GM12878 (cell line): ENCODE data around the gene MSI2. TPM values are rescaled to one million over a fixed set of nuclear protein-coding genes. Genes with fewer than 3 reads are reported as not detected.

ENCODE experiments used
- ATAC-seq: fragments of 200-7000 bp; cut with Tn5 transposase; 3 replicates; pipeline ENCODE4 v1.9.1; 2020; ENCODE audit warnings: mild to moderate bottlenecking, moderate library complexity
- BruUV-seq: library from RNA; stranded (reverse); fragments of 400-500 nt; replicated peaks from 2 replicates; lab custom pipeline; 2021; lab: Mats Ljungman, UMichigan
- CTCF ChIA-PET: fragments of 300-600 bp; sonication (Branson Sonifier 250); formaldehyde crosslinking; extraction: SDS; loops from one replicate; lab custom pipeline; 2021; ENCODE audit warnings: inconsistent platforms; lab: Yijun Ruan, JAX
- POLR2A ChIA-PET: fragments of 350-600 bp; formaldehyde crosslinking; extraction: SDS; loops from one replicate; lab custom pipeline; 2021; ENCODE audit warnings: inconsistent platforms; lab: Charles Lee
- RAD21 ChIA-PET: fragments of 300-600 bp; sonication (Branson Sonifier 250); formaldehyde crosslinking; loops from one replicate; lab custom pipeline; 2023; ENCODE audit warnings: antibody characterized with exemption; ENCODE audit not compliant: unreplicated experiment; lab: Charles Lee
- SMC1A ChIA-PET: fragments of 300-600 bp; sonication (Branson Sonifier 250); formaldehyde crosslinking; loops from one replicate; lab custom pipeline; 2023; ENCODE audit not compliant: unreplicated experiment, uncharacterized antibody; lab: Charles Lee
- DNase-seq: peaks from one replicate; pipeline ENCODE4 v3.0.0-alpha.2; 2011; ENCODE audit warnings: low read depth, low spot score
- FAIRE-seq: peaks from 3 replicates; lab custom pipeline; 2011; peaks lifted over from hg19 to GRCh38; lab: Jason Lieb, UNC
- H2AFZ ChIP-seq: 2 replicates; pipeline ENCODE4 v1.6.0; 2011; ENCODE audit warnings: low read depth, low read length, control low read depth; ENCODE audit not compliant: control insufficient read depth
- H3K27ac ChIP-seq: 2 replicates; pipeline ENCODE4 v1.5.1; 2011; ENCODE audit warnings: control low read depth; ENCODE audit not compliant: control insufficient read depth, insufficient read depth
- H3K27me3 ChIP-seq, 2 experiments: replicated peaks in 1 of 2; 2 replicates each; pipeline versions ENCODE4 v1.6.0 to v1.6.1; 2011; ENCODE audit warnings: low read length in 1 of 2; ENCODE audit not compliant: control insufficient read depth in 2 of 2, insufficient read depth in 2 of 2
- H3K36me3 ChIP-seq, 2 experiments: 2 replicates each; pipeline ENCODE4 v1.5.1; 2011; ENCODE audit warnings: low read length in 1 of 2; ENCODE audit not compliant: control insufficient read depth in 2 of 2, insufficient read depth in 2 of 2
- H3K4me1 ChIP-seq: 2 replicates; pipeline ENCODE4 v1.6.1; 2011; ENCODE audit warnings: mild to moderate bottlenecking, low read length, moderate library complexity, mixed read lengths; ENCODE audit not compliant: control insufficient read depth, insufficient read depth
- H3K4me2 ChIP-seq: 2 replicates; pipeline ENCODE4 v1.6.0; 2011; ENCODE audit warnings: control low read depth; ENCODE audit not compliant: control insufficient read depth, insufficient read depth
- H3K4me3 ChIP-seq: fragments of 200-600 bp; sonication (generic); 2 replicates; pipeline ENCODE4 v1.5.1; 2016
- H3K79me2 ChIP-seq: 2 replicates; pipeline ENCODE4 v1.6.0; 2011; ENCODE audit warnings: low read length; ENCODE audit not compliant: control insufficient read depth, insufficient read depth
- H3K9ac ChIP-seq: 2 replicates; pipeline ENCODE4 v1.8.0; 2011; ENCODE audit warnings: low read length, control low read depth, mixed read lengths; ENCODE audit not compliant: control insufficient read depth, insufficient read depth
- H3K9me3 ChIP-seq: replicated peaks from 3 replicates; pipeline ENCODE4 v1.5.1; 2011; ENCODE audit warnings: mild to moderate bottlenecking, low read length; ENCODE audit not compliant: control insufficient read depth, insufficient read depth
- H4K20me1 ChIP-seq: 2 replicates; pipeline ENCODE4 v1.6.0; 2011; ENCODE audit not compliant: control insufficient read depth, insufficient read depth
- E2F8 ChIP-seq: fragments of 450-650 bp; IDR thresholded peaks from 2 replicates; pipeline ENCODE4 v1.6.1; 2018; ENCODE audit warnings: mild to moderate bottlenecking, low read depth, moderate library complexity; ENCODE audit not compliant: partially characterized antibody
- E4F1 ChIP-seq: fragments of 450-650 bp; IDR thresholded peaks from 2 replicates; pipeline ENCODE4 v1.6.1; 2018; ENCODE audit warnings: borderline replicate concordance, mild to moderate bottlenecking; ENCODE audit not compliant: partially characterized antibody
- ESRRA ChIP-seq: IDR thresholded peaks from 2 replicates; pipeline ENCODE4 v1.6.1; 2012; ENCODE audit warnings: mild to moderate bottlenecking, low read length, improper control_type of control experiment
- KDM1A ChIP-seq: fragments of 200-600 bp; sonication (generic); IDR thresholded peaks from 2 replicates; pipeline ENCODE4 v1.6.1; 2016; ENCODE audit warnings: borderline replicate concordance
- NBN ChIP-seq: fragments of 450-650 bp; IDR thresholded peaks from 2 replicates; pipeline ENCODE4 v1.6.1; 2016
- POLR2A ChIP-seq: IDR thresholded peaks from 2 replicates; pipeline ENCODE4 v1.6.1; 2011; ENCODE audit warnings: low read depth, mild to moderate bottlenecking, low read length
- WGBS: methylation state at CpG from one replicate; pipeline ENCODE4 v1.1.6; 2016; ENCODE audit warnings: low lambda C conversion rate; ENCODE audit not compliant: insufficient replicate concordance, insufficient coverage; ENCODE audit errors: missing lambda C conversion rate; 5-methylcytosine and 5-hydroxymethylcytosine counted together
- in situ Hi-C: fragments of 300-500 bp; cut with MboI; formaldehyde crosslinking; loops from 9 replicates; pipeline ENCODE4 v1.14.3; 2018; ENCODE audit warnings: mixed read lengths
- intact Hi-C: fragments of 100-400 bp; cut with micrococcal nuclease; formaldehyde crosslinking; loops from one replicate; pipeline ENCODE4 v1.14.2; 2022; ENCODE audit not compliant: unreplicated experiment
- polyA plus RNA-seq, 11 experiments: library from polyadenylated mRNA; depleted of rRNA in 4 of 11; unstranded in 6 of 11; stranded (reverse) in 5 of 11; fragments of >200 nt; fragmentation: Nextera tagmentation in 4 of 11; fragmentation: Illumina TruSeq in 1 of 11; extraction: Ambion mirVana in 4 of 11; extraction: Trizol in 1 of 11; gene quantifications; 1 replicate in 1 of 11; 2 replicates in 10 of 11; pipeline versions ENCODE4 v1.2.1 to v1.2.3, GENCODE V29; 2011 to 2016; ENCODE audit warnings: inconsistent platforms in 2 of 11, missing spikeins in 2 of 11, low read depth in 1 of 11
- total RNA-seq, 4 experiments: library from RNA; depleted of rRNA in 3 of 4; stranded (reverse); fragments of >200 nt in 3 of 4; fragmentation: Illumina TruSeq in 1 of 4; extraction: Trizol in 1 of 4; gene quantifications; 2 replicates each; pipeline versions ENCODE4 v1.2.1 to v1.2.3, GENCODE V29; 2013 to 2021
- TF ChIP-seq, protein P1 (sequence below): fragments of 450-650 bp; IDR thresholded peaks from 2 replicates; pipeline ENCODE4 v1.6.1; 2017; ENCODE audit warnings: antibody characterized with exemption, mild to moderate bottlenecking, moderate library complexity
- TF ChIP-seq, protein P2 (sequence below): fragments of 450-650 bp; IDR thresholded peaks from 2 replicates; pipeline ENCODE4 v1.6.1; 2017; ENCODE audit warnings: mild to moderate bottlenecking, moderate library complexity

Gene MSI2
- total and polyA plus RNA-seq, 10 of the 15 experiments (the other 5 are each of a cell fraction or from before 2014, with no cell fraction given) = 6.1 to 76.1 (median 42.0) TPM

DNA sequence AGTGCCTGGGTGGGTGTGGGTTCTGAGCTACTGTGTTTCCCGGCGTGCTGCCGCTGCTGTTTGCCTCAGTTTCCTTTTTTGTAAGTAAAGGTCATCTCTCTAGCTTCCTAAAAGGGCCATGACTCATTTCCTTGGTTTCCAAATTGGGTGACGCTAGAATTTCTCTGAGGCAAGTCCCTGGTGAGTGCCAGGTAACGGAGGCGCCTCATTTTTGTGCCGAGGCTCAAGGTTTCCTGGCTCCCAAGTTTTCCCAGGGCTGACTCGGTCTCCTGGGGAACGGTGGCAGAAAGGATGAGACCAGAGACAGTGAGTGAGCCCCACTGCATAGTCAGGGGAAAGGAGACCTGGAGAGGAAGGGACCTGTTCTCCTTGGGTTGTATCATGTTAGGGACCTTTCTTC, 20.3 kb downstream of the MSI2 start (continued):
- TF ChIP-seq E4F1 = no peak

DNA sequence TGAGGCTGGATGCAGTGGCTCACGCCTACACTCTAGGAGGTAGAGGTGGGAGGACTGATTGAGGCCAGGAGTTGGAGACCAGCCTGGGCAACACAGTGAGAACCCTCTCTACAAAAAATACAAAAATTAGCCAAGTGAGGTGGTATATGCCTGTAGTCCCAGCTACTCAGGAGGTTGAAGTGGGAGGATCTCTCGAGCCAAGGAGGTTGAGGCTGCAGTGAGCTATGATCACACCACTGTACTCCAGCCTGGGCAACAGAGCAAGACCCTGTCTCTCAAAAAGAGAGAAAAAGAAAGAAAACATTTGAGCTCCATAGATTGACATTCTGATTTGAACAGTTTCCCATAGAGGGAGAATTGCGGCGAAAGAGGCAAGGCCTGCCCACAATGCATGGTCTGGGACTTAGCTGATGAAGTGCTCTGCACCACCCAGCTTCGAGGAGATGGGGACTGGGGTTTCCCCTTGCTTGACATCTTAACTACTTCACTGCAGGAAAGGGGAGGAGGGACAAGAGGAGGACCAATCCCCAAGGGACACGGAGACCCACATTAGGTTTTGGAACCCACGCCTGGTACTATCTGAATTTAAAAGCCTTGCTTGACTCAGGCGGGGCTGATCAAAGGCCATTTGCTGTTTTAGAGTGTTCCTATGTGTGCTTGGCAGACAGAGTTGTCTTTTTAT, 21.7 kb downstream of the MSI2 start:
- no peak overlapping the region for H2AFZ ChIP-seq
- no TSS peak for BruUV-seq
- ATAC-seq = no peak
- H4K20me1 ChIP-seq = no peaks in the 10 kb centered on the region
- ChIA-PET RAD21 (interaction anchor here (0.7 to 1.0 kb wide), 2 partner anchors 18 to 85 kb away, joined by 4 read pairs; no protein-coding TSS in a partner anchor), POLR2A (interaction anchor here (0.7 to 1.2 kb wide), 3 partner anchors 18 to 278 kb away, joined by 4 to 6 read pairs (median 4); no protein-coding TSS in a partner anchor), SMC1A (interaction anchor here (1.1 to 1.7 kb wide), 5 partner anchors 17 to 191 kb away, joined by 3 to 6 read pairs (median 4); no protein-coding TSS in a partner anchor), CTCF (interaction anchor here (0.9 kb wide), 1 partner anchor 35 kb away, joined by 4 read pairs; no protein-coding TSS in a partner anchor)
- H3K9me3 ChIP-seq = no peaks in the 10 kb centered on the region
- no peak overlapping the region for H3K27ac ChIP-seq
- in situ Hi-C loops = no loop called here
- no peak overlapping the region for H3K9ac ChIP-seq
- no peak for FAIRE-seq
- H3K27me3 ChIP-seq = no peaks in the 10 kb centered on the region
- H3K4me1 ChIP-seq = no peaks in the 10 kb centered on the region; the same call in 1 of the 2 replicates
- H3K4me3 ChIP-seq = no peak overlapping the region
- no peak for DNase-seq
- intact Hi-C loops = no loop called here
- no peak overlapping the region for H3K4me2 ChIP-seq
- peaks cover 4% of the 10 kb centered on the region for H3K79me2 ChIP-seq
- WGBS = 76% methylated on average over 8 of the region's 8 CpGs
- peaks cover 12 to 32% of the 10 kb centered on the region in 2 experiments; a peak in 3 of 4 replicates for H3K36me3 ChIP-seq
- TF ChIP-seq NBN (no peak), POLR2A (no peak), E2F8 (no peak), ESRRA (no peak), KDM1A (no peak)
- TF ChIP-seq, protein P1, sequence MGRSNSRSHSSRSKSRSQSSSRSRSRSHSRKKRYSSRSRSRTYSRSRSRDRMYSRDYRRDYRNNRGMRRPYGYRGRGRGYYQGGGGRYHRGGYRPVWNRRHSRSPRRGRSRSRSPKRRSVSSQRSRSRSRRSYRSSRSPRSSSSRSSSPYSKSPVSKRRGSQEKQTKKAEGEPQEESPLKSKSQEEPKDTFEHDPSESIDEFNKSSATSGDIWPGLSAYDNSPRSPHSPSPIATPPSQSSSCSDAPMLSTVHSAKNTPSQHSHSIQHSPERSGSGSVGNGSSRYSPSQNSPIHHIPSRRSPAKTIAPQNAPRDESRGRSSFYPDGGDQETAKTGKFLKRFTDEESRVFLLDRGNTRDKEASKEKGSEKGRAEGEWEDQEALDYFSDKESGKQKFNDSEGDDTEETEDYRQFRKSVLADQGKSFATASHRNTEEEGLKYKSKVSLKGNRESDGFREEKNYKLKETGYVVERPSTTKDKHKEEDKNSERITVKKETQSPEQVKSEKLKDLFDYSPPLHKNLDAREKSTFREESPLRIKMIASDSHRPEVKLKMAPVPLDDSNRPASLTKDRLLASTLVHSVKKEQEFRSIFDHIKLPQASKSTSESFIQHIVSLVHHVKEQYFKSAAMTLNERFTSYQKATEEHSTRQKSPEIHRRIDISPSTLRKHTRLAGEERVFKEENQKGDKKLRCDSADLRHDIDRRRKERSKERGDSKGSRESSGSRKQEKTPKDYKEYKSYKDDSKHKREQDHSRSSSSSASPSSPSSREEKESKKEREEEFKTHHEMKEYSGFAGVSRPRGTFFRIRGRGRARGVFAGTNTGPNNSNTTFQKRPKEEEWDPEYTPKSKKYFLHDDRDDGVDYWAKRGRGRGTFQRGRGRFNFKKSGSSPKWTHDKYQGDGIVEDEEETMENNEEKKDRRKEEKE = no peak
- TF ChIP-seq, protein P2, sequence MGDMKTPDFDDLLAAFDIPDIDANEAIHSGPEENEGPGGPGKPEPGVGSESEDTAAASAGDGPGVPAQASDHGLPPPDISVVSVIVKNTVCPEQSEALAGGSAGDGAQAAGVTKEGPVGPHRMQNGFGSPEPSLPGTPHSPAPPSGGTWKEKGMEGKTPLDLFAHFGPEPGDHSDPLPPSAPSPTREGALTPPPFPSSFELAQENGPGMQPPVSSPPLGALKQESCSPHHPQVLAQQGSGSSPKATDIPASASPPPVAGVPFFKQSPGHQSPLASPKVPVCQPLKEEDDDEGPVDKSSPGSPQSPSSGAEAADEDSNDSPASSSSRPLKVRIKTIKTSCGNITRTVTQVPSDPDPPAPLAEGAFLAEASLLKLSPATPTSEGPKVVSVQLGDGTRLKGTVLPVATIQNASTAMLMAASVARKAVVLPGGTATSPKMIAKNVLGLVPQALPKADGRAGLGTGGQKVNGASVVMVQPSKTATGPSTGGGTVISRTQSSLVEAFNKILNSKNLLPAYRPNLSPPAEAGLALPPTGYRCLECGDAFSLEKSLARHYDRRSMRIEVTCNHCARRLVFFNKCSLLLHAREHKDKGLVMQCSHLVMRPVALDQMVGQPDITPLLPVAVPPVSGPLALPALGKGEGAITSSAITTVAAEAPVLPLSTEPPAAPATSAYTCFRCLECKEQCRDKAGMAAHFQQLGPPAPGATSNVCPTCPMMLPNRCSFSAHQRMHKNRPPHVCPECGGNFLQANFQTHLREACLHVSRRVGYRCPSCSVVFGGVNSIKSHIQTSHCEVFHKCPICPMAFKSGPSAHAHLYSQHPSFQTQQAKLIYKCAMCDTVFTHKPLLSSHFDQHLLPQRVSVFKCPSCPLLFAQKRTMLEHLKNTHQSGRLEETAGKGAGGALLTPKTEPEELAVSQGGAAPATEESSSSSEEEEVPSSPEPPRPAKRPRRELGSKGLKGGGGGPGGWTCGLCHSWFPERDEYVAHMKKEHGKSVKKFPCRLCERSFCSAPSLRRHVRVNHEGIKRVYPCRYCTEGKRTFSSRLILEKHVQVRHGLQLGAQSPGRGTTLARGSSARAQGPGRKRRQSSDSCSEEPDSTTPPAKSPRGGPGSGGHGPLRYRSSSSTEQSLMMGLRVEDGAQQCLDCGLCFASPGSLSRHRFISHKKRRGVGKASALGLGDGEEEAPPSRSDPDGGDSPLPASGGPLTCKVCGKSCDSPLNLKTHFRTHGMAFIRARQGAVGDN = no peak
